Gastroesophageal sphincter (tissue), 3 donors: ENCODE data around the gene COPS7B.

Experiments used
- EP300 ChIP-seq: sonication (generic); formaldehyde crosslinking; IDR thresholded peaks from one replicate; pipeline ENCODE4 v1.6.1; 2017; ENCODE audit warnings: antibody characterized with exemption, mild to moderate bottlenecking
- POLR2A ChIP-seq, 2 donors: fragments of 450-650 bp; IDR thresholded peaks; one replicate each; pipeline ENCODE4 v1.6.1; 2017; ENCODE audit warnings: antibody characterized with exemption in 2 of 2, mild to moderate bottlenecking in 2 of 2, moderate library complexity in 1 of 2
- POLR2AphosphoS5 ChIP-seq: sonication (generic); formaldehyde crosslinking; IDR thresholded peaks from one replicate; pipeline ENCODE4 v1.6.1; 2017; ENCODE audit warnings: antibody characterized with exemption
- TF ChIP-seq, protein P1 (sequence below), 4 experiments: fragments of 200-600 bp in 2 of 4; fragments of 450-650 bp in 2 of 4; sonication (generic) in 1 of 4; IDR thresholded peaks; one replicate each; pipeline ENCODE4 v1.5.1; 2017 to 2019; ENCODE audit warnings: antibody characterized with exemption in 4 of 4, mild to moderate bottlenecking in 2 of 4, moderate library complexity in 2 of 4

DNA sequence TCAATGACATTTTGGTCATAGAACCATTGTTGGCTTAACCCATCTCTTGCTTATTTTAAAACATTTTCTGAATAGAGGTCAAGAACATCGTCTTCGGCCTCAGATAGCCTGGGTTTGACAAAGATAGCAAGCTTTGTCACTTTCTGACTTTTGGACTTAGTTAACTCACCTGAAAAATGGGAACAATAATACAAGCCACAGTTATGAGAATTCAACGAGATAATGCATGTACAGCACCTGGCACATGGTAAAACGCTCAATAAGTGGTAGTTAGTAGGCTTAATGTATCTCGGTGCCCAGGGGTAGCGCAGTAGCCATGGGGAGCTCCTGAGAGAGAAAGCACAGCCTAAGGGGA lies 446 bp upstream of the COPS7B start:
- TF ChIP-seq, protein P1, sequence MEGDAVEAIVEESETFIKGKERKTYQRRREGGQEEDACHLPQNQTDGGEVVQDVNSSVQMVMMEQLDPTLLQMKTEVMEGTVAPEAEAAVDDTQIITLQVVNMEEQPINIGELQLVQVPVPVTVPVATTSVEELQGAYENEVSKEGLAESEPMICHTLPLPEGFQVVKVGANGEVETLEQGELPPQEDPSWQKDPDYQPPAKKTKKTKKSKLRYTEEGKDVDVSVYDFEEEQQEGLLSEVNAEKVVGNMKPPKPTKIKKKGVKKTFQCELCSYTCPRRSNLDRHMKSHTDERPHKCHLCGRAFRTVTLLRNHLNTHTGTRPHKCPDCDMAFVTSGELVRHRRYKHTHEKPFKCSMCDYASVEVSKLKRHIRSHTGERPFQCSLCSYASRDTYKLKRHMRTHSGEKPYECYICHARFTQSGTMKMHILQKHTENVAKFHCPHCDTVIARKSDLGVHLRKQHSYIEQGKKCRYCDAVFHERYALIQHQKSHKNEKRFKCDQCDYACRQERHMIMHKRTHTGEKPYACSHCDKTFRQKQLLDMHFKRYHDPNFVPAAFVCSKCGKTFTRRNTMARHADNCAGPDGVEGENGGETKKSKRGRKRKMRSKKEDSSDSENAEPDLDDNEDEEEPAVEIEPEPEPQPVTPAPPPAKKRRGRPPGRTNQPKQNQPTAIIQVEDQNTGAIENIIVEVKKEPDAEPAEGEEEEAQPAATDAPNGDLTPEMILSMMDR (IDR thresholded peaks at IDR 0.05): no peak
- TF ChIP-seq POLR2A (IDR thresholded peaks at IDR 0.05) (no peak), EP300 (no peak), POLR2AphosphoS5 (no peak)
